HUDEP-2 (cell line): ENCODE measurements around the gene PNPLA5.
A peak's percentile ranks its signal among the peaks of the same experiment; 100 is the strongest.

ENCODE experiments used
- DNase-seq, 76 experiments: peaks; one replicate each; lab custom pipeline; 2025; ENCODE audit not compliant: unreplicated experiment in 76 of 76; lab: John Stamatoyannopoulos, UW

The PNPLA5 gene

GRCh38 chr22:43858156-43858895, 33.5 kb downstream of the PNPLA5 start:
- DNase-seq: no peak

DNA sequence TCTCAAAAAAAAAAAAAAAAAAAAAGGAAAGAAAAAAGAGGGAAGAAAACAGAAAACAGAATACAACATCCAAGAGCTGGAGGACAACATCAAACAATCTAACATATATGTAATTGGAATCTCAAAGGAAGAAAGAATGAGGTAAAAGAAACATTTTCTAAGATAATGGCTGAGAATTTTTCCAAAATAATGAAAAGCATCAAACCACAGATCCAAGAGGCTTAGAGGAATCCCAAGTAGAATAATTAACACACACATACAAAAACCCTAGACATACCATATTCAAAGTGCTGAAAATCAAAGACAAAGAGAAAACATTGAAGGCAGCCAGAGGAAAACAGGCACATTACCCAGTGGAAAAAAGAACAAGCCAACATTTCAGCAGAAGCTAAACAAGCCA, 34.4 kb downstream of the PNPLA5 start:
- no peak for DNase-seq

- no peak for DNase-seq
Observed at GRCh38 chr22:43855431-43855830, 36.4 kb downstream of the PNPLA5 start.

GRCh38 chr22:43854786-43855271, 37.0 kb downstream of the PNPLA5 start:
- DNase-seq: no peak

- no peak for DNase-seq
Observed at GRCh38 chr22:43854121-43854785, 37.6 kb downstream of the PNPLA5 start.

GRCh38 chr22:43853328-43853931, 38.4 kb downstream of the PNPLA5 start:
- DNase-seq: peak in 5 of 76 experiments; percentile 3 to 17 (median 6)

- no peak for DNase-seq
Observed at GRCh38 chr22:43852573-43853327, 39.1 kb downstream of the PNPLA5 start.

- no peak for DNase-seq
Observed at GRCh38 chr22:43851979-43852307, 39.9 kb downstream of the PNPLA5 start.

- no peak for DNase-seq
Observed at GRCh38 chr22:43851058-43851978, 40.5 kb downstream of the PNPLA5 start.

GRCh38 chr22:43850529-43850928, 41.3 kb downstream of the PNPLA5 start:
- DNase-seq: no peak

- DNase-seq: no peak
Observed at GRCh38 chr22:43849731-43850130, 42.1 kb downstream of the PNPLA5 start.

GRCh38 chr22:43848366-43849171, 43.2 kb downstream of the PNPLA5 start:
- DNase-seq: peak in 12 of 76 experiments; percentile 6 to 42 (median 22)

DNA sequence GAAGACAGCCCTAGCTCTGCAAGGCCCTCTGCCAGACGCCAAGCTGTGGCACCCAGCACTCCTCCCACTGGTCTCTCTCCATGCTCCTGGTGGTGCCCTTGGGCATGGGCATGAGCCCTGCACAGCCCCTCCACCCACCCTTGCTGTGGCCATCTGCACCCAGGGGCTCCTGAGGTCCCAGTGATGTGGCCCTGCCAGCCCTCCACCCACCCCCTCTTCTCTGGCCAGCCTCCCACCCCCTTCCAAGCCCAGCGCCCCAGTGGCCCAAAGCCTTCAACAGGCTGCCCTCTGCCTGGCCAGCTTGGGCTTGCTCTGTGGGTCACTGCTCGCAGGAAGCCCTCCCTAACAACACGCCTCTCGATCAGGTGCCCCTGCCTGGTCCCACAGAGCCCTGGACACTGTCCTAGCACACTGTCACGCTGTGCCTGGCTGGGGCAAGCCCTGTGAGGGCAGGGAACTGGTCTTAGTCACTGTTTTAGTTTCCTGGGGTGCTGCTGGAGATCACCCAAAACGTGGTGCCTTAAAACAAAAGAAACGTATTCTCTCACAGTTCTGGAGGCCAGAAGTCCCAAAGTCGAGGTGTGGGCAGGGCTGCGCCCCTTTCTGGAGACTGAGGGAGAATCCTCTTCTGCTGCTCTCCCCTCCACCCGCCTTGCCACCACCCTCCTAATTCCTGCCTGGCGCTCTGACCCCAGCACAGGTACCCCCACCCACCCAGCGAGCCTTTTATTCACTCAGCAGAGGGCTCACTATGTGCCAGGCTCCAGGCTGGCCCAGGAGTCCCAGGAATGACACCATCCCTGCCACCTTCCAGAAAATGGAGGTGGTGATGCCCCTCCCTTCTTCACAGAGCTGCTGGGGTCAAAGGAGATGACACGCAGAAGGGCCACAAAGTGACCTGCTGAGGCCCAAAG, 44.2 kb downstream of the PNPLA5 start:
- no peak for DNase-seq

DNA sequence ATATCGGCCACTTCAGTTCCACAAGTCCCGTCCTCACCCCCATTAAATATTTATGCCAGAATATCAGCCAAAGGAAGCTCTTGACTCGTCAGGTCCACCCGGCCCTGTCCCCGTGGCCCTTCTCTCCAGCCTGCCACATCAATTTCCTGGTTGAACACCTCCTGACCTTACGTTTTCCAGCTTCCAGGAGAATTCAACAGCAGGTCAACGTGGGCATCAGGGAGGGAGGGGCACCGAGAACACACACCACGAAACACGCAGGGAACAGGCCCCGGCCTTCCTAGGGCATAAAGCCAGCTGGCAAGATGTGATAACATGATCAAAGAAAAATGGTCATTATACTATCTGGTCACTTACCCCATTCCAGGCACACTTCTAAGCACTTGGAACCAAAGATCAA, 44.8 kb downstream of the PNPLA5 start:
- DNase-seq: no peak

DNA sequence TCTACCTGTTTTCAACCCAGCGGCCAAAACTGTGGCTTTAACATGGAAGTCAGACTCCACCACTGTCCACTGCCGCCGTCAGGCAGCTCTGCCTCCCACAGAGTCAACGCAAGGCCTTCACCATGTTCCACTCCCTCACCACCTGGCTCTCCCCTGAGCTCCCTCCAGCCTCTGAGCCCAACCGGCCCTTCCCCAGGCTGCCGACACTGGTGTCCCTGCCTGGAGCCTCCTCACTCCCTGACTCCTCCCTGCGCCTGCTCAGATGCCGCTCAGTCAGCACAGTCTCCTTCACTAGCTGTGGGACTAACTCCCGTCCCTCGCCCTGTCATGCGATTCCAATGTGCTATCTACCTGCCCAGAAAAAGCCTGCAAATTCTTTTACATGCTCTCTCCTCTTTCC, 45.8 kb downstream of the PNPLA5 start:
- DNase-seq: no peak

- DNase-seq: no peak
Observed at GRCh38 chr22:43844560-43845545, 47.0 kb downstream of the PNPLA5 start.
